ENCODE measurements around the gene GPR153.

Gene GPR153

GRCh38 chr1:6200188-6200809 lies 60.6 kb downstream of the GPR153 start:
- no peak for DNase-seq (ENCODE audit: low read depth)

- peak; percentile 83 for DNase-seq (ENCODE audit: low read depth)
Measured at GRCh38 chr1:6199298-6200187, 61.4 kb downstream of the GPR153 start, which contains the start of gene RPL22. Gene RPL22 (minus strand): TSS chr1:6199595. CDS start chr1:6199573, 22 bp downstream.

GRCh38 chr1:6198646-6199297 lies 62.1 kb downstream of the GPR153 start:
- no peak for DNase-seq (ENCODE audit: low read depth)

- no peak for DNase-seq (ENCODE audit: low read depth)
Measured at GRCh38 chr1:6197746-6198427, 63.0 kb downstream of the GPR153 start.
